K562 (cell line): Measurements from ENCODE around the gene CMIP. TPM values are rescaled to one million over a fixed set of nuclear protein-coding genes. Genes with fewer than 3 reads are reported as not detected.
A peak's percentile ranks its signal among the peaks of the same experiment; 100 is the strongest.

Source experiments
- ATF1 ChIP-seq, 2 experiments: fragments of 450-650 bp in 1 of 2; IDR thresholded peaks; 2 replicates each; pipeline ENCODE4 v1.6.1; 2016; ENCODE audit warnings: missing compliant biosample characterization in 1 of 2, missing genetic modification characterization in 1 of 2
- ILK ChIP-seq: fragments of 450-650 bp; IDR thresholded peaks from 2 replicates; pipeline ENCODE4 v1.6.1; 2016; ENCODE audit warnings: missing genetic modification characterization, low read depth, mild to moderate bottlenecking, missing compliant biosample characterization, moderate library complexity, borderline replicate concordance
- KLF1 ChIP-seq: fragments of 450-650 bp; IDR thresholded peaks from 2 replicates; pipeline ENCODE4 v1.6.1; 2016; ENCODE audit warnings: missing genetic modification characterization, missing compliant biosample characterization
- MCM2 ChIP-seq: fragments of 450-650 bp; IDR thresholded peaks from 2 replicates; pipeline ENCODE4 v1.6.1; 2017; ENCODE audit warnings: low read depth, mild to moderate bottlenecking
- POLR2H ChIP-seq: IDR thresholded peaks from 2 replicates; pipeline ENCODE4 v1.6.1; 2016; ENCODE audit warnings: missing genetic modification characterization, low read depth, mild to moderate bottlenecking, control low read depth, missing compliant biosample characterization, moderate library complexity
- RAD51 ChIP-seq: fragments of 450-650 bp; IDR thresholded peaks from 2 replicates; pipeline ENCODE4 v1.7.1; 2016; ENCODE audit warnings: low read depth, mild to moderate bottlenecking, borderline replicate concordance
- RBM22 ChIP-seq: fragments of 200-400 bp; formaldehyde crosslinking; IDR thresholded peaks from 2 replicates; pipeline ENCODE4 v1.6.1; 2018; ENCODE audit warnings: low read length, low read depth; ENCODE audit not compliant: poor library complexity, severe bottlenecking
- TFAM ChIP-seq: fragments of 250-450 bp; sonication (Bioruptor Pico); conservative IDR thresholded peaks from 2 replicates; pipeline ENCODE4 v1.5.0; 2021; ENCODE audit warnings: mild to moderate bottlenecking, moderate library complexity
- ZC3H8 ChIP-seq: fragments of 450-650 bp; IDR thresholded peaks from 2 replicates; pipeline ENCODE4 v1.6.1; 2017
- ZKSCAN1 ChIP-seq: fragments of 150-350 bp; IDR thresholded peaks from 2 replicates; pipeline ENCODE4 v1.6.1; 2016; ENCODE audit warnings: low read depth, low read length
- ZNF316 ChIP-seq: fragments of 450-650 bp; IDR thresholded peaks from 2 replicates; pipeline ENCODE4 v1.6.1; 2016
- ZNF75A ChIP-seq: fragments of 450-650 bp; formaldehyde crosslinking; IDR thresholded peaks from 2 replicates; pipeline ENCODE4 v1.4.0; 2020; ENCODE audit warnings: mild to moderate bottlenecking
- polyA plus RNA-seq, 8 experiments: library from polyadenylated mRNA; depleted of rRNA in 4 of 8; stranded (reverse) in 5 of 8; unstranded in 3 of 8; fragments of >200 nt; fragmentation: Nextera tagmentation in 2 of 8; fragmentation: Illumina TruSeq in 1 of 8; extraction: Ambion mirVana in 2 of 8; extraction: Trizol in 1 of 8; gene quantifications; 2 replicates each; pipeline versions ENCODE4 v1.2.1 to v1.2.3, GENCODE V29; 2011 to 2014; ENCODE audit warnings: inconsistent platforms in 1 of 8, missing spikeins in 1 of 8
- total RNA-seq, 7 experiments: library from RNA; depleted of rRNA in 6 of 7; stranded (reverse); fragments of >200 nt in 6 of 7; fragmentation: Illumina TruSeq in 2 of 7; extraction: Trizol in 2 of 7; gene quantifications; 2 replicates each; pipeline versions ENCODE4 v1.2.1 to v1.2.3, GENCODE V29; 2011 to 2021; ENCODE audit warnings: low replicate concordance in 1 of 7
- TF ChIP-seq, protein P1 (sequence below): IDR thresholded peaks from 3 replicates; pipeline ENCODE4 v1.6.1; 2011; ENCODE audit warnings: borderline replicate concordance, mild to moderate bottlenecking, moderate library complexity; ENCODE audit not compliant: insufficient read length; ENCODE audit errors: extremely low read depth
- TF ChIP-seq, protein P2 (sequence below): fragments of 200-800 bp; sonication (Bioruptor generic); IDR thresholded peaks from 2 replicates; pipeline ENCODE4 v1.6.1; 2017; ENCODE audit warnings: missing genetic modification characterization, missing compliant biosample characterization
- TF ChIP-seq, protein P3 (sequence below): fragments of 250-450 bp; sonication (Bioruptor Pico); IDR thresholded peaks from 2 replicates; pipeline ENCODE4 v1.8.0; 2022; ENCODE audit warnings: inconsistent platforms, mild to moderate bottlenecking, moderate library complexity, borderline replicate concordance
- TF ChIP-seq, protein P4 (sequence below): sonication (generic); IDR thresholded peaks from 2 replicates; pipeline ENCODE4 v1.6.1; 2016

Gene CMIP
- total and polyA plus RNA-seq, 9 of the 15 experiments (the other 6 are each of a cell fraction or from before 2014, with no cell fraction given), result 0.94 to 82.5 (median 10.3) TPM

DNA sequence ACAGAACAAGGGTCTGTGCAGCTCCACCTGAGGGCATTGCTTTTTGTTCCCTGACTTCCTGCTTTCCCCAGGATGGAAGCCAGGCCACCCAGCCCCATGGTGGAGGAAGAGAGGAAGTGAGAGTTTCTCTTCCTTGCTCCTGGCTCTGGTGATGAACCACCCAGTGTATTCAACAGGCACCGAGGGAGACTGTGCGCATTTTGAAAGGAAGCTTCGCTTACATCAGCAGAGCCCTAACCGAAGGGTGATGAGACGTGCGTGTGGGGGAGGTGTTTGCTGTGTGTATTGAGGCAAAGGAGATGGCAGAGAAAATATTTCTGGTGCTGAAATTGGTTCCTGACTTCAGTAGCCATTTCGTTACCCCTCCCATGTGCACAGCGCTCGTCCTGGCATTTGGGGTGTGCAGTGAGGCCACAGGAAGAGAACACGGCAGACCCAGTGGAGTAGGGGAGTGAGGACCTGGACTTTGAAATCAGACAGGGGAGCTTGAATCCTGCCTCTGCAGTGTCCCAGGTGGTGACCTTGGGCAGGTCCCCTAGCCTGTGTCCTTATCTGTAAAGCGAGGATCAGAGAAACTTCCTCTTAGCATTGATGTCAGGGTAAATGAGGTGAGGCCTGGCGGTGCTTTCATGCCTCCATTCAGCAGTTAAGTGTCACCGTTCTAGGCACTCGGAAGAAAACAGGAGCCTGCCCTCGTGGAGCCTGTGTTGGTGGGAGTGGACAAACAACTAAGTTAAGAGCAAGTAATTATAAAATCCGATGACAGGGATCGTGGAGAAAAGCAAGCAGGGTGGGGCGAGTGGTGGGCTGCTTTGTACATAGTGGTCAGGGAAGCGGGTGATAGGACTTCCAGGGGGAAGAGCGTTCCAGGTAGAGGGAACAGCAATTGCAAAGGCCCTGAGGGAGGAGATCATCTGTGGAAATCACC, 7.4 kb downstream of the CMIP start (continued):
- TF ChIP-seq, protein P1, sequence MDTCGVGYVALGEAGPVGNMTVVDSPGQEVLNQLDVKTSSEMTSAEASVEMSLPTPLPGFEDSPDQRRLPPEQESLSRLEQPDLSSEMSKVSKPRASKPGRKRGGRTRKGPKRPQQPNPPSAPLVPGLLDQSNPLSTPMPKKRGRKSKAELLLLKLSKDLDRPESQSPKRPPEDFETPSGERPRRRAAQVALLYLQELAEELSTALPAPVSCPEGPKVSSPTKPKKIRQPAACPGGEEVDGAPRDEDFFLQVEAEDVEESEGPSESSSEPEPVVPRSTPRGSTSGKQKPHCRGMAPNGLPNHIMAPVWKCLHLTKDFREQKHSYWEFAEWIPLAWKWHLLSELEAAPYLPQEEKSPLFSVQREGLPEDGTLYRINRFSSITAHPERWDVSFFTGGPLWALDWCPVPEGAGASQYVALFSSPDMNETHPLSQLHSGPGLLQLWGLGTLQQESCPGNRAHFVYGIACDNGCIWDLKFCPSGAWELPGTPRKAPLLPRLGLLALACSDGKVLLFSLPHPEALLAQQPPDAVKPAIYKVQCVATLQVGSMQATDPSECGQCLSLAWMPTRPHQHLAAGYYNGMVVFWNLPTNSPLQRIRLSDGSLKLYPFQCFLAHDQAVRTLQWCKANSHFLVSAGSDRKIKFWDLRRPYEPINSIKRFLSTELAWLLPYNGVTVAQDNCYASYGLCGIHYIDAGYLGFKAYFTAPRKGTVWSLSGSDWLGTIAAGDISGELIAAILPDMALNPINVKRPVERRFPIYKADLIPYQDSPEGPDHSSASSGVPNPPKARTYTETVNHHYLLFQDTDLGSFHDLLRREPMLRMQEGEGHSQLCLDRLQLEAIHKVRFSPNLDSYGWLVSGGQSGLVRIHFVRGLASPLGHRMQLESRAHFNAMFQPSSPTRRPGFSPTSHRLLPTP, result no peak
- no peak for TF ChIP-seq MCM2
- TF ChIP-seq, protein P2, sequence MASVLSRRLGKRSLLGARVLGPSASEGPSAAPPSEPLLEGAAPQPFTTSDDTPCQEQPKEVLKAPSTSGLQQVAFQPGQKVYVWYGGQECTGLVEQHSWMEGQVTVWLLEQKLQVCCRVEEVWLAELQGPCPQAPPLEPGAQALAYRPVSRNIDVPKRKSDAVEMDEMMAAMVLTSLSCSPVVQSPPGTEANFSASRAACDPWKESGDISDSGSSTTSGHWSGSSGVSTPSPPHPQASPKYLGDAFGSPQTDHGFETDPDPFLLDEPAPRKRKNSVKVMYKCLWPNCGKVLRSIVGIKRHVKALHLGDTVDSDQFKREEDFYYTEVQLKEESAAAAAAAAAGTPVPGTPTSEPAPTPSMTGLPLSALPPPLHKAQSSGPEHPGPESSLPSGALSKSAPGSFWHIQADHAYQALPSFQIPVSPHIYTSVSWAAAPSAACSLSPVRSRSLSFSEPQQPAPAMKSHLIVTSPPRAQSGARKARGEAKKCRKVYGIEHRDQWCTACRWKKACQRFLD (CRISPR knock-in tag), result peak; percentile 75; the same call in 1 of the 2 replicates
- no peak for TF ChIP-seq ILK (tag)
- TF ChIP-seq ZNF316, result peak; percentile 58
- no peak for TF ChIP-seq ZKSCAN1
- TF ChIP-seq ATF1 (CRISPR knock-in tag; IDR thresholded peaks at IDR 0.05), result no peak
- TF ChIP-seq ATF1 (tag; IDR thresholded peaks at IDR 0.05), result peak; percentile 74
- TF ChIP-seq, protein P3, sequence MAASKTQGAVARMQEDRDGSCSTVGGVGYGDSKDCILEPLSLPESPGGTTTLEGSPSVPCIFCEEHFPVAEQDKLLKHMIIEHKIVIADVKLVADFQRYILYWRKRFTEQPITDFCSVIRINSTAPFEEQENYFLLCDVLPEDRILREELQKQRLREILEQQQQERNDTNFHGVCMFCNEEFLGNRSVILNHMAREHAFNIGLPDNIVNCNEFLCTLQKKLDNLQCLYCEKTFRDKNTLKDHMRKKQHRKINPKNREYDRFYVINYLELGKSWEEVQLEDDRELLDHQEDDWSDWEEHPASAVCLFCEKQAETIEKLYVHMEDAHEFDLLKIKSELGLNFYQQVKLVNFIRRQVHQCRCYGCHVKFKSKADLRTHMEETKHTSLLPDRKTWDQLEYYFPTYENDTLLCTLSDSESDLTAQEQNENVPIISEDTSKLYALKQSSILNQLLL (CRISPR knock-in tag), result no peak
- TF ChIP-seq RBM22, result no peak
- TF ChIP-seq RAD51, result no peak
- 0 out of 2 replicates have a peak, but pooled peaks have one; percentile 36 for TF ChIP-seq KLF1 (tag)
- no peak for TF ChIP-seq POLR2H (tag)
- no peak for TF ChIP-seq TFAM (CRISPR knock-in tag)
- TF ChIP-seq, protein P4, sequence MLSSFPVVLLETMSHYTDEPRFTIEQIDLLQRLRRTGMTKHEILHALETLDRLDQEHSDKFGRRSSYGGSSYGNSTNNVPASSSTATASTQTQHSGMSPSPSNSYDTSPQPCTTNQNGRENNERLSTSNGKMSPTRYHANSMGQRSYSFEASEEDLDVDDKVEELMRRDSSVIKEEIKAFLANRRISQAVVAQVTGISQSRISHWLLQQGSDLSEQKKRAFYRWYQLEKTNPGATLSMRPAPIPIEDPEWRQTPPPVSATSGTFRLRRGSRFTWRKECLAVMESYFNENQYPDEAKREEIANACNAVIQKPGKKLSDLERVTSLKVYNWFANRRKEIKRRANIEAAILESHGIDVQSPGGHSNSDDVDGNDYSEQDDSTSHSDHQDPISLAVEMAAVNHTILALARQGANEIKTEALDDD, result peak; percentile 29; the same call in 1 of the 2 replicates
- TF ChIP-seq ZC3H8, result 0 out of 2 replicates have a peak, but pooled peaks have one; percentile 23
- no peak for TF ChIP-seq ZNF75A
